Left ventricle myocardium superior (tissue), 1 donor: ENCODE data around the gene ACAD11. TPM values are rescaled to one million over a fixed set of nuclear protein-coding genes. Genes with fewer than 3 reads are reported as not detected.

Source experiments
- ATAC-seq: fragments of 200-7000 bp; cut with Tn5 transposase; one replicate; pipeline ENCODE4 v1.9.1; 2020; ENCODE audit warnings: mild to moderate bottlenecking, moderate library complexity
- DNase-seq: peaks from one replicate; pipeline ENCODE4 v3.0.0-alpha.2; 2020
- intact Hi-C: fragments of 100-400 bp; cut with micrococcal nuclease; formaldehyde crosslinking; loops from one replicate; pipeline ENCODE4 v1.11.0; 2022
- long read RNA-seq: library from polyadenylated mRNA; unstranded; transcript quantifications from one replicate; pipeline ENCODE4 v2.0.0, GENCODE V29; 2021
- total RNA-seq: library from RNA; stranded (reverse); fragmentation: NEBNext Ultra II Directional; extraction: Animal tissue kit (Norgen Biotek cat#: 25700); gene quantifications from one replicate; pipeline ENCODE4 v1.2.1, GENCODE V29; 2021
- donor health status: DM: no; HTN: yes; CAD: no; lungs with severe emphysema.

Gene ACAD11, protein sequence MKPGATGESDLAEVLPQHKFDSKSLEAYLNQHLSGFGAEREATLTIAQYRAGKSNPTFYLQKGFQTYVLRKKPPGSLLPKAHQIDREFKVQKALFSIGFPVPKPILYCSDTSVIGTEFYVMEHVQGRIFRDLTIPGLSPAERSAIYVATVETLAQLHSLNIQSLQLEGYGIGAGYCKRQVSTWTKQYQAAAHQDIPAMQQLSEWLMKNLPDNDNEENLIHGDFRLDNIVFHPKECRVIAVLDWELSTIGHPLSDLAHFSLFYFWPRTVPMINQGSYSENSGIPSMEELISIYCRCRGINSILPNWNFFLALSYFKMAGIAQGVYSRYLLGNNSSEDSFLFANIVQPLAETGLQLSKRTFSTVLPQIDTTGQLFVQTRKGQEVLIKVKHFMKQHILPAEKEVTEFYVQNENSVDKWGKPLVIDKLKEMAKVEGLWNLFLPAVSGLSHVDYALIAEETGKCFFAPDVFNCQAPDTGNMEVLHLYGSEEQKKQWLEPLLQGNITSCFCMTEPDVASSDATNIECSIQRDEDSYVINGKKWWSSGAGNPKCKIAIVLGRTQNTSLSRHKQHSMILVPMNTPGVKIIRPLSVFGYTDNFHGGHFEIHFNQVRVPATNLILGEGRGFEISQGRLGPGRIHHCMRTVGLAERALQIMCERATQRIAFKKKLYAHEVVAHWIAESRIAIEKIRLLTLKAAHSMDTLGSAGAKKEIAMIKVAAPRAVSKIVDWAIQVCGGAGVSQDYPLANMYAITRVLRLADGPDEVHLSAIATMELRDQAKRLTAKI
- total RNA-seq = 16.8 TPM
- long read RNA-seq, full-length matches to known transcripts = 23 of 29 reads
- long read RNA-seq, partial matches to known transcripts = 5 of 29 reads
- long read RNA-seq, other reads (novel, unspliced or antisense) = 1 of 29 reads

DNA sequence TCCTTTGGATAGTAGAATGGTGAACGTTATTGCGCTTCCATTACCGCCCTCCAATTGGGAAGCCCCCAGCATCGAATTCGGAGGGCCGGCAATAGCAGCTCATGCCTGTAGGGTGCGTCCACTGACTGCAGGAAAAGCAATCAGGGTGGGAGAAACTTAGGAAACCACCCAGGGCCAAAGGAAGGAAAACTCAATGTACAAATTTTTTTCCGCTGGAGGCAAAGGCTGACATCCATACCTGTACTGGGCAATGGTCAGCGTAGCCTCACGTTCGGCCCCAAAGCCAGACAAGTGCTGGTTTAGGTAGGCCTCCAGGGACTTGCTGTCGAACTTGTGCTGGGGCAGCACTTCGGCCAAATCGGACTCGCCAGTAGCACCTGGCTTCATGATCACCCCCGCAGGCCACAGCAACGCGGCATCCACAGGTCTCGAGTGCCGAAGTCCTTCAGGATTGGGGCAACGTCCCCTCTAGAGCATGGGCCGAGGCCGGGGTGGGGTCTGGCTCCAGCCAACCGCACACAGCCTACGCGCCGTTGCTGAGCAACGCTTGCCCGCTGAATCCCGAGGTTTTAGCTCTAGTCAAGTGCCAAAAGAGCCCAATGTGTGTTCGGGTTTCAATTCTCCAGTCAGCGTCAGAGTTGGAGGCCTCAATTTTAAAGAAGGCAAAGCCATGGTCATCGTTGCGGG is at the start of gene ACAD11:
ACAD11 (minus strand) TSS at position 445 of the 687 bp plus-strand sequence; CDS start at position 387, 58 bp downstream.
- ATAC-seq (peak; percentile 84), DNase-seq (peak; percentile 84)
- intact Hi-C loops = no loop called here

DNA sequence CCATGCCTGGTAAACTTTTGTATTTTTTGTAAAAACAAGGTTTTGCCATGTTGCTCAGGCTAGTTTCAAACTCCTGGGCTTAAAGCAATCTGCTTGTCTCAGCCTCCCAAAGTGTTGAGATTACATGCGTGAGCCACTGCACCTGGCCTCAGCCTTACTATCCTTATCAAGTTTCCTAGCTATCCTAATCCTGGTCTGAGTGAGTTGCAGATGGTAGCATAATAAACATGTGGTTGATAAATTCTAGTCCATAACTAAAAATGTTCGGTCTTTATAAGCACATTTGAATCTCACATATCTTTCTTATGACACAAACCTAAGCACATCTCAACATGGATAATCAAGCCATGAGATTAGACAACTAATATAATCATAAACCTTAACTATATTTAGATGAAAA is 44.1 kb upstream of the ACAD11 start:
- DNase-seq (no peak), ATAC-seq (no peak)
- intact Hi-C loops = no loop called here

DNA sequence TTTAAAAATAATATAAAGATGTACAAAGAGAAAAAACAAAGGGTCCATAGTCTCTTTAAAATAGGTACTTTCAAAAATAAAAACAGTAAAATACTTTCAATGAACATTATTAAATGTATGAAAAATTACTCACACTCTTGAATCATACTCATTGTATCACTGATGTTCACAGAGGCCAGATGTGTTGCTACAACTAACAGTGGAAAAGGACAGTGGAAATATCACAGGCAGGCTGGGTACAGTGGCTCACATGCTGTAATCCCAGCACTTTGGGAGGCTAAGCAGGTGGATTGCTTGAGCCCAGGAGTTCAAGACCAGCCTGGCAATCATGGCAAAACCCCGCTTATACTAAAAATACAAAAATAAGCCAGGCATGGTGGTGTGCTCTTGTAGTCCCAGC is 35.8 kb upstream of the ACAD11 start:
- DNase-seq (no peak), ATAC-seq (no peak)
- intact Hi-C loops = no loop called here

DNA sequence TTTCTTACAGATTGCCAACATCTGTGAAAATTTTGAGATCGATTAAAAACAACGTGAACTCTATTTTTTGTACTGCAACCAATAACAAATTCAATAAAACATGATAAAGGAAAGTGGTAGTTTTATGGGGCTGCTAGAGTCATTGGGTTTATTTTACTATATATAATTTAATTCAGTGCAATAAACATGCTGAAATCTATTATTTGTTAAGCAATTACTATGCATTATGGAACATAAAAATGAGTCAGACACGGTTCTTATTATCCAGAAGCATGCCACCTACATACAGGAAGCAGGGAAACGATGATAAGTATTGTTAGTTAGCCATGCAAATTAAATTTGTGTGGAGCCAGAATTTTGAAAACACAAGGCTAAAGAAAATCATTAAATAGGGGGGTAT is 35.4 kb upstream of the ACAD11 start:
- DNase-seq (no peak), ATAC-seq (no peak)
- intact Hi-C loops = no loop called here

DNA sequence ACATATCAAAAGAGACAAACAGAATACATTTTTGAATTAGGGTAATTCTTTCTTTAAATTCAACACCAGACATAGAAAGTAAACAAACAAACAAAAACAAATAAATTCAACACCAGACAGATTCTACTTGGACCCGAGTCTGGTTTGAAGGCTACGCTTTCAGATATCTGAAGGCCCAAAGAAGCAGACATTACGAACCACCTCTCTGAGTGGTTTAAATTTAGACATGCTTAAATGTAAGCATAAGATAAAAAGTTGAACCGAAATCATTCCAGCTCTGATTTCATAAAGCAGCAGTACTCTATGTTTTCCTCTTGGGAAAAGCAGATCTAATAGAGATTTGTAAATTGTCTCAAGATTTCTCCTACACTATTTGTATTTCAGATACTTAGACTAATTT is 30.4 kb upstream of the ACAD11 start:
- intact Hi-C loops = no loop called here
- DNase-seq (no peak), ATAC-seq (peak; percentile 60)

DNA sequence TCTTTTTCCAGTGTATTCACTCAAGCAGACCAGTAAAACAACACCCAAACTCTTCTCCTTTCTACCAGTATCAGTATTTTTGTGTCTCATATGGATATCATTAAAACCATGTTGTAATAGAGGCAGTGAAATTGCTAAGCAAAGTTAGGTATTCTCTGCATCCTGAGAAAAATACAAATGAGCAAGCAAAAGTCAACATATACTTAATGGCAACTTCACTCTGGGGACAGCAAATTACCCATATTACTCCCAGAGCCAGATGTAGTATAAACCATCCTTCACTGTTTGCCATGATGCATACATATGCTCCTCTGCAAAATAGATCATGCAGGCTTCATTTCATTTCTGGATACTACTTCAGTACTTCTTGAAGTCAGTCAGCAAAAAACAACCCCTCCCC is 22.6 kb upstream of the ACAD11 start:
- ATAC-seq = no peak
- DNase-seq = no peak
- intact Hi-C loops = no loop called here

DNA sequence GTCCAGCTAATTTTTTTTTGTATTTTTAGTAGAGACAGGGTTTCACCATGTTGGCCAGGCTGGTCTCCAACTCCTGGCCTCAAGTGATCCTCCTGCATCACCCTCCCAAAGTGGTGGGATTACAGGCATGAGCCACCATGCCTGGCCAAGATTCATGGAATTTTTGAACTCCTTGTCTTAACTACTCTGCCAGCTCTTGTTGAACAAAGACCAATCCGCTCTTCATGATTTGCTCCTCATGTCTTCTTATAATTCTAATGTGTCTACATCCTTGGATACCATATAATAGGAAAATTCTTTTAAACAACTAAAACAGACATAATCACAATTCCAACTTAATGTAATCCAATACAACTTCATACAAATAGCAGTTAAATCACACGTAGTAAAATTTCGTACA is 21.8 kb upstream of the ACAD11 start:
- DNase-seq (no peak), ATAC-seq (no peak)
- intact Hi-C loops = no loop called here

DNA sequence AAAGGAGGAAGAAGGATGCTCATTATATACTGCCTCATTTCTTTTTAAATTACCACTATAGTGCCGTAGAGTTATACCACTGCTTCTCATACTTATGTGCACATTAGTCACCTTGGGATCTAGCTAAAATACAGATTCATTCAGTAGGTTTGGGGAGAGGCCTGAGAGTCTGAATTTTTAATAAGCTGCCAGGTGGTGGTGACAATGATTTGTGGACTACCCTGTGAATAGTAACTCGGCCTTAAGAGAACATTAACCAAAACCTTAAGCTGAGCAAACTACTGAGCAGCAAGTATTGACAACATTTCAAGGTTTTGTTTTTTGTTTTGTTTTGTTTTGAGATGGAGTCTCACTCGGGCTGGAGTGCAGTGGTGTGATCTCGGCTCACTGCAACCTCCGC is 20.3 kb upstream of the ACAD11 start:
- ATAC-seq = no peak
- DNase-seq = no peak
- intact Hi-C loops = no loop called here

DNA sequence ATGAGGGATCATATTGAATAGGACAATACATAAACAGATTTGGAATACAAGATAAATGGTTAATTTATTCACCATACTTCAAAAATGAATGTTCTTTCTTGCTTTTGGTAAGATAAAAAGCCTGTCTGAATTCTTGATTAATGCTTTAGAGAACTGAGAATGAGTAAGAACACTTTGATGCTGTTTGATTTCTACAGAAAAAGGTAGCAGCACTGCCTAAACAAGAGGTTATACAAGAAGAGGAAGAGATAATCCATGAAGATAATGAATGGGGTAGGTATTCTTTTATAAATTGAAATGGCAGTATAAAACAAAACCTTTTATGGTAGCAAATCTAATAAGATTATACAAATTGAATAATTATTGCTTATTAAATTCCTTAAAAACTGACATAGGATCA is 15.8 kb upstream of the ACAD11 start:
- no peak for ATAC-seq
- DNase-seq = no peak
- intact Hi-C loops = no loop called here

DNA sequence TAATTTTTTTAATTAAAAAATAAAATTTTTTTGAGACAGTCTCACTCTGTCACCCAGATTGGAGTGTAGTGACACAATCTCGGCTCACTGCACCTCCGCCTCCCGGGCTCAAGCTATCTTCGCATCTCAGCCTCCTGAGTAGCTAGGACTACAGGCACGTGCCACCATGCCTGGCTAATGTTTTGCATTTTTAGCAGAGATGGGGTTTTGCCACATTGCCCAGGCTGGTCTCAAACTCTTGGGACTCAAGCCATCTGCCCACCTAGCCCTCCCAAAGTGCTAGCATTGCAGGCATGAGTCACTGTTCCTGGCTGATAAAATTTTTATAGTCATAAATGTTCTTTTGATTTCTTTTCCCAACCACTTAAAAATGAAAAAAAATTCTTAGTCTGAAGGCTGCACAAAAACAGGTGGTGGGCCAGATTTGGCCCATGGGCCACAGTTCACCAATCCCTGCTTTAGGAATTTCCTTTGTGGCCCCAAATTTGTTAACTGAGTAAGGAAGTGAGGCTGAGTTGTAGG is 9.7 kb upstream of the ACAD11 start:
- intact Hi-C loops = no loop called here
- DNase-seq = no peak
- ATAC-seq = no peak

DNA sequence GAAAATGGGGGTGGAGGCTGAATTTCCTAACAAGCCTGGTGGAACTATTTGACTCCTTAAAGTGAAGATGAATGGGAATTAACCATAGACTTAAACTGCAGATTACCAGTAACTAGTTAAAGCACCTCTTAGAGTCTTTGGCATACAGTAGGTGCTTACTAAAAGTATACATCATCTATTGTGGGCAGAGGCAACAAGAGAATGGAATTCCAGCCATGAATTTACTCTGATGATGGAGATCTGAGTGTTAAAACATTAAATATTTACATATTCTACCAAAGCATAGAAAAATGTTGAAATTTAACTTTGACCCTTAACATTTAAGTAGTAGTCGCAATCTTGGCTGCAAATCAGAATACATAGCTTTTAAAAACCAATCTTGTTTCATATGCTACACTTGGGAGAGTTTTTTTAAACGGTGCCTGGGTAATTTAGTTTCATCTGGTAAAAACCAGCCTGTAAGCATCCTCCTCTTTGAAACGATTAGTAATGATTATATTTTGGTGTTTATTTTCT is 5.7 kb upstream of the ACAD11 start:
- ATAC-seq (no peak), DNase-seq (no peak)
- intact Hi-C loops = no loop called here

DNA sequence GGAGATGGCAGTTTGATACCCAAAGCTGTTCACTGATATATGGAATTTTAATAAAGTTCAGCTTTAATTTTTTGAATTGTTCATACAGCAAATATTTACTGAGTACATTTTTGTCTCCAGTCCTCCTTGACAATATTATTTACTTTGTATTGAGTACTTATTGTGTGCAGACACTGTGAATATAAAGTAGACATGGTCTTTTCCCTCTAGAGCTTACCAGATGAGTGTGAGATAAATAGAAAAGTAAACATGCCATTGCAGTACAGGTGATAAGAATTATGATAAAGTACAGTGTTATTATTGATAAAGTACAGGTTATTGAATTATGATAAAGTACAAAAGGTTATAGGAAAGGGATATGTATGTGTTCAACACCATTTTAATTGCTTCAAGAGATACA is 2.6 kb upstream of the ACAD11 start:
- intact Hi-C loops = no loop called here
- DNase-seq = no peak
- ATAC-seq = no peak

DNA sequence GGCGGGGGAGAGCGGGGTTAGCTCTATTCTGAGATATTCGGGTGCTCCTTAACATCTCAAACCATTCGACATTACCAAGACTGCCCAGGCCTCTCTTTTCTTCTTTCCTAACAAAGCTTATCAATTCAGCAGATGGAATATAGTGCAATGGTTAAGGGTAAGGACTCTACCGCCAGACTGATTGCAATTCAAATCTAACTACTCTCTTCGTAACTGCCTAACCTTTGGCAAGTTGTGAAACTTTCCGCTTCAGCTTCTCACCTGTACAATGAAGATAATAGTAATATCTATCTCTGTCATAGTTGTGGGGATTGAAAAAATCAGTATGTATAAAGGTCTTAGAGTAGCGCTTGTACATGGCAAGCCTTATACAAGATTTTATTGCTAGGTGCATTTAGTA is 1.5 kb upstream of the ACAD11 start:
- no peak for DNase-seq
- intact Hi-C loops = no loop called here
- ATAC-seq = no peak

DNA sequence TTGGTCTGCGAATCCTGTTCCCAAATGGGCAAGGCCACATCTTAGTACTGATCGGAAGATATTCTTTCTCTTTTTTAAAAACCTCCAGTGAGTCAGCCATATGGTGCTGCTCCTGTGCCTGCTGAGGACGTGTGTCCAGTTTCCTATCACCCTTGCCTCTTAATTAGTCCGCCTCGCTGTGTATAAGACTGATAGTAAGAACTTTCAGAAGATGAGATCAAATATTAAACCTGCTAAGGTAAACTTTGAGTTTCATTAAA is 1.1 kb upstream of the ACAD11 start:
- no peak for DNase-seq
- intact Hi-C loops = no loop called here
- peak; percentile 13 for ATAC-seq

DNA sequence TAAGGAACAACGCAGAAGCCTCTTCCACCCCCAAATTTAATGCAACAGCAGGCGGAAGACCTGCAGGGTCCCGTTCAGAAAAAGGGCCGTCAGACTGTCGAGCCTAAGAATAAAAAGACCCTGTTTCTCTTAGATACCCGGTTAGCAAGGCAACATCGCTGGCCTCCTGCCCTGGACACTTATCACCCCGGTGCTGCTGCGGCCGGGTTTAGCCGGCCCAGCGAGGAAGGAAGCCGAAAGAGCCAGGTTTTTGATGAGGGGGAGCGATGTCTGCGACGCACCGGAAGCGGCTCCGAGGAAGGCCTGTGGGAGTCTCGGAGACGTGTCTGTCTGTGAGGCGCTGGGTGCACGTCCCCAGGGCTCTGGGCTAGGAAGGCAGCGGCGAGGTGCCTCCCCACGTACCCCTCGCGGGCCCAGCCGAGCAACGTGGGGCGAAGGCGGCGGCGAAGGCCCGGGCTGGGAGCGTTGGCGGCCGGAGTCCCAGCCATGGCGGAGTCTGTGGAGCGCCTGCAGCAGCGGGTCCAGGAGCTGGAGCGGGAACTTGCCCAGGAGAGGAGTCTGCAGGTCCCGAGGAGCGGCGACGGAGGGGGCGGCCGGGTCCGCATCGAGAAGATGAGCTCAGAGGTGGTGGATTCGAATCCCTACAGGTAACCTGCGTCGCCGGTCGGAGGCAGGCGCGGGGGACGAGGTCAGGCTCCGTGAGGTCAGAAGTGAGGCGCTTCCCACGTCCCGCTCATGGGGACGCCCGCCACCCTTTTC is 622 bp upstream of the ACAD11 start, which contains the start of gene UBA5:
UBA5 (plus strand) TSS at position 278 of the 759 bp plus-strand sequence; CDS start at position 487, 209 bp downstream.
- DNase-seq (peak; percentile 83), ATAC-seq (peak; percentile 85)
- intact Hi-C loops = no loop called here

DNA sequence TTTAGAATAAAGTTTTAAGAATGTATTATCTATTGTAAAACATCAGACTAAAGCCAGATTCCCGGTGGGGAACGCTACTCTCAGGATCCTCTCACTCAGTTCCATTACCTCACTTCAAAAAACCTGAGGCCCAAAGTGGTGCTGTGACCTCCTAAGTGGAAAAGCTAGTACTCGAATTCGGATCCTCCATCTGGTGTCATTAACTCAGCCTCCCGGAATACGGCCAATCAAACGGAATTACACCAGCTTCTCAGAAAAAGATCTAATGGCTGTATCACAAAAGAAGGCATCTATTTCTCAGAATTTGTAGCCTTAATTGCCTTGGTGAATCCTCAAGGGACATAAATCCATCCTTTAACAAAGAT is 627 bp downstream of the ACAD11 start:
- no peak for DNase-seq
- ATAC-seq = peak; percentile 16
- intact Hi-C loops = no loop called here

DNA sequence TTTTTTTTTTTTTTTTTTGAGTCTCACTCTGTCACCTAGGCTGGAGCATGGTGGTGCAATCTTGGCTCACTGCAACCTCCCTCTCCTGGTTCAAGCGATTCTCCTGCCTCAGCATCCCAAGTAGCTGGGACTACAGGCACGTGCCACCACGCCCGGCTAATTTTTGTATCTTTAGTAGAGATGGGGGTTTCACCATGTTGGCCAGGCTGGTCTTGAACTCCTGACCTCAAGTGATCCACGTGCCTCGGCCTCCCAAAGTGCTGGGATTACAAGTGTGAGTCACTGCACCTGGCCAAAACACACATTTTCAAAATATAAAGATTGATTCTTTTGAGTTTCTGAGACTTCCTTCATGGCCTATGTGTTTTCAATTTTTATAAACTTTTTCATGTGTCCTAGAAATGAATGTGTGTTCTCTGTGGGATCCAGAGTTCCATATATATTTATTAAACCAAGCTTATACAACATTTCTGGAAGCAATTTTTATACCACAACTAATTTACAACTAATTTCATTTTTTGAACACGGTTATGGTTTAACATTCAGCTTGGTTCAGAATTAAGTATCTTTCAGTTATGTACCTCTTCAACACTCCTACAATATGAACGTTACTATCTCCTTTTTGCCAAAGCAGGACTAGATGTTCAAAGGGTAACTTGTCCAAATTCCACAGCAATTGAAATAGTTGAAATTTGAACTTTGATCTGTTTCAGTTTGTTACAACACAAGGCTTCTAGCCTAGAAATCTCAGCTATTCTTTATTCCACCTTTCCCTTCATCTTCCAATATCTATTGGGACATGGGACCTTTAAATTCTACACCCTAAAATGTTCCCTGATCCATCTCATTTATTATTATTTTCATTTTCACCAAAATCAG is 1.5 kb downstream of the ACAD11 start:
- DNase-seq = no peak
- no peak for ATAC-seq
- intact Hi-C loops = no loop called here

DNA sequence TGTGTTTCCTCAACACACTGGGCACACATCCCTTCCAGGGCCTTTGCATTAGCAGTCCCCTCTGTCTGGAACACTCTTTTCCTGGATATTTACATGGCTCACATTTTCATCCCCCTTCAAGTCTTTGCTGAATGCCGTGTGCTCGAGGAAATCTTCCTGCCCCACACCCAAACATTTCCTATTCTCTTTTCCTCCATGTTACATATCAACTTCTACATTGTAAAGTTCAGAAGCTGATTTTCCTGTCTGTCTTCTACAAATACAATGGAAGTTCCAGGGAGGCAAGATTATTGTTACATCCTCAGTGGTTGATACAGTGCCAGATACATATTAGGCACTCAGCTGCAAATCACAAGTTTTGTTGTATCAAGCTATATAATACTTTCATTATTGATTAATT is 4.1 kb downstream of the ACAD11 start:
- DNase-seq (no peak), ATAC-seq (no peak)
- intact Hi-C loops = no loop called here
